Osteocyte (in vitro differentiated cells): Measurements from ENCODE around the gene NHS. TPM values are rescaled to one million over a fixed set of nuclear protein-coding genes. Genes with fewer than 3 reads are reported as not detected.

ENCODE experiments used
- DNase-seq: peaks from one replicate; pipeline ENCODE4 v3.0.0; 2021; ENCODE audit warnings: mixed read lengths; ENCODE audit not compliant: unreplicated experiment; ENCODE audit errors: extremely low spot score
- H3K27ac Mint-ChIP-seq: one replicate; pipeline ENCODE4 v1.8.0; 2021; ENCODE audit warnings: mild to moderate bottlenecking, mixed read lengths; ENCODE audit not compliant: unreplicated experiment
- H3K27me3 Mint-ChIP-seq: one replicate; pipeline ENCODE4 v1.8.0; 2021; ENCODE audit warnings: mixed read lengths; ENCODE audit not compliant: unreplicated experiment
- H3K36me3 Mint-ChIP-seq: one replicate; pipeline ENCODE4 v1.8.0; 2021; ENCODE audit warnings: mixed read lengths; ENCODE audit not compliant: unreplicated experiment
- H3K4me1 Mint-ChIP-seq: one replicate; pipeline ENCODE4 v1.8.0; 2021; ENCODE audit warnings: mixed read lengths; ENCODE audit not compliant: unreplicated experiment
- H3K4me3 Mint-ChIP-seq: one replicate; pipeline ENCODE4 v1.8.0; 2021; ENCODE audit warnings: mild to moderate bottlenecking, moderate library complexity, mixed read lengths; ENCODE audit not compliant: unreplicated experiment
- H3K9me3 Mint-ChIP-seq: one replicate; pipeline ENCODE4 v1.8.0; 2021; ENCODE audit warnings: mixed read lengths; ENCODE audit not compliant: unreplicated experiment
- total RNA-seq: library from RNA; stranded (reverse); gene quantifications from 2 replicates; pipeline ENCODE4 v1.2.1, GENCODE V29; 2021
- TF ChIP-seq, protein P1 (sequence below): fragments of 200-600 bp; sonication (generic); IDR thresholded peaks from 2 replicates; pipeline ENCODE4 v1.5.0; 2021; ENCODE audit warnings: antibody characterized with exemption, mild to moderate bottlenecking, moderate library complexity

NHS gene
- total RNA-seq, 1 donor from 2014 or later = 4.3 TPM

DNA sequence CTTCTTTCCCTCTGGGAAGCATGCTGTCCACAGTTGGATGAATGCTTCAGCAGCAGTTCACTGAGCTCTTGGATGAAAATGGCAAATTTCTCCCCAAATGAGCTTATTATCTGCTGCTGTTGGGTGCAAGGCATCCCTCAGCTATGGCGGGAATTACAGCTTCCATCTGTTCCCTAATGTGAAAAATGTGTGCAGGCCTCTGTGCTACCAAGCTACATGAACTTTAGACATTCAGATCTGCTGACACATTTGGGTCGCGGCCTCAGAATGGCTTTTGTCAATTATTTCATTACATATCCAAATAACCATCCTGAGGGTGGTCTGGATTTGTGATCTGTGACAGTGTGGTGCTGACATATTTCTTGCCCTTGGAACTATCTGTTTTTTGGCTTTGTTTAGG lies 242.8 kb downstream of the NHS start:
- peaks cover 4% of the 10 kb centered on the region for H3K9me3 Mint-ChIP-seq
- no peak overlapping the region for H3K4me3 Mint-ChIP-seq
- TF ChIP-seq, protein P1, sequence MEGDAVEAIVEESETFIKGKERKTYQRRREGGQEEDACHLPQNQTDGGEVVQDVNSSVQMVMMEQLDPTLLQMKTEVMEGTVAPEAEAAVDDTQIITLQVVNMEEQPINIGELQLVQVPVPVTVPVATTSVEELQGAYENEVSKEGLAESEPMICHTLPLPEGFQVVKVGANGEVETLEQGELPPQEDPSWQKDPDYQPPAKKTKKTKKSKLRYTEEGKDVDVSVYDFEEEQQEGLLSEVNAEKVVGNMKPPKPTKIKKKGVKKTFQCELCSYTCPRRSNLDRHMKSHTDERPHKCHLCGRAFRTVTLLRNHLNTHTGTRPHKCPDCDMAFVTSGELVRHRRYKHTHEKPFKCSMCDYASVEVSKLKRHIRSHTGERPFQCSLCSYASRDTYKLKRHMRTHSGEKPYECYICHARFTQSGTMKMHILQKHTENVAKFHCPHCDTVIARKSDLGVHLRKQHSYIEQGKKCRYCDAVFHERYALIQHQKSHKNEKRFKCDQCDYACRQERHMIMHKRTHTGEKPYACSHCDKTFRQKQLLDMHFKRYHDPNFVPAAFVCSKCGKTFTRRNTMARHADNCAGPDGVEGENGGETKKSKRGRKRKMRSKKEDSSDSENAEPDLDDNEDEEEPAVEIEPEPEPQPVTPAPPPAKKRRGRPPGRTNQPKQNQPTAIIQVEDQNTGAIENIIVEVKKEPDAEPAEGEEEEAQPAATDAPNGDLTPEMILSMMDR = no peak
- no peaks in the 10 kb centered on the region for H3K36me3 Mint-ChIP-seq
- no peak overlapping the region for H3K27ac Mint-ChIP-seq
- H3K27me3 Mint-ChIP-seq = no peaks in the 10 kb centered on the region
- no peak for DNase-seq
- peaks cover 8% of the 10 kb centered on the region for H3K4me1 Mint-ChIP-seq

DNA sequence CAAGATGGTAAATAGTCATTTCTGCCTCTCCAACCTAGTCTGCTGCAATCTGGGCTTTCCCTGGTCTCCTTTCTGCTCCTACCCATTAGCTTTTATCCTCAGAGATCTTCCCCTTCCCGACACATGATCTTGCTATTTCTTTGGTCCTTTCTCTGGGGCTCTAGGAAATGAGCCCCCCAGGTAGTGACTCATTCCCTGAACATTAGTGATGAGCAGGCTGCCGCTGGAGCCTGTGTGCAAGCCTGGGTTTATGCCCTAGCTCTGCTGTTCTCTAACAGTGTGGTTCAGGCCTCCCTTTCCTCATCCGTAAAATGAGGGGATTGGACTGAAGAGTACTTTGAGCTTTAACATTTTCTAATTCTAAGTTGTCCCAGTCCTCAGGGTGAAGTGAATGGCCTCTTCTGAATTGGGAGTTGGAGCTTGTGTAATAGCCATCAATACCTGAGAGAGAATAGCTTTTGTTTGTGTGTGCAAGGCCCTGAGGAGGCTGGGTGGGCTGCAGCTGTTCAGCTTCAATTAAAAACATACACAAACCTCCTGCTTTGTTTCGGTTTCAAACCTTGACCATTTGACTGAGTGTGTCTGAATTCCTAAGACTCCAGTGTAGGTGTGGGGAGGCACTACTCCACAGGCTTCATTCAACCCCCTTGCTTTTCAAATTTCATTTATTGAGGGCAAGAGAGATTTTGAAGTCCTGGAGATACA lies 246.7 kb downstream of the NHS start:
- no peak for DNase-seq
- no peak overlapping the region for H3K27ac Mint-ChIP-seq
- H3K9me3 Mint-ChIP-seq = peaks cover 4% of the 10 kb centered on the region
- TF ChIP-seq, protein P1 = no peak
- no peaks in the 10 kb centered on the region for H3K4me1 Mint-ChIP-seq
- no peaks in the 10 kb centered on the region for H3K36me3 Mint-ChIP-seq
- H3K27me3 Mint-ChIP-seq = no peaks in the 10 kb centered on the region
- no peak overlapping the region for H3K4me3 Mint-ChIP-seq

DNA sequence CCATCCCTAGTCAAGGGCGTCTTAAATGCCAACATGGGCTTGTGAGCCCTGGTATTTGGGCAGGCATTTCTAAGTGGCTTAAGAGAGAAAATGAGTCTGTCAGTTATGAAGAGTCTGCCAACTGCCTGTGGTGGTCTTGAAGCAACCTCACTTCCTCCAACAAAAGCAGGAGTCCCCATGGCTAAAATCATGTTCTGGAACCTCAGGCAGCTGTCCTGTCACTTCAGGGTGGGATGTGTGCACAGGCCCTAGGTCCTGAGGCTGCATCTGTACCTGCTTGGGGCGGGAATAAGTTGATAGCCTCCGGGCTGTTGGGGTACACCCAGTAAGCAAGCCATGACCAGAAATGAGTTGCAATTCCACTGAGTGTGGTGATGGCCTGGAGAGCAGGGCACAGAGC lies 247.3 kb downstream of the NHS start:
- H3K27me3 Mint-ChIP-seq = no peaks in the 10 kb centered on the region
- peaks cover 2% of the 10 kb centered on the region for H3K4me1 Mint-ChIP-seq
- TF ChIP-seq, protein P1 = no peak
- H3K36me3 Mint-ChIP-seq = no peaks in the 10 kb centered on the region
- DNase-seq = no peak
- no peak overlapping the region for H3K4me3 Mint-ChIP-seq
- H3K27ac Mint-ChIP-seq = no peak overlapping the region
- peaks cover 4% of the 10 kb centered on the region for H3K9me3 Mint-ChIP-seq

DNA sequence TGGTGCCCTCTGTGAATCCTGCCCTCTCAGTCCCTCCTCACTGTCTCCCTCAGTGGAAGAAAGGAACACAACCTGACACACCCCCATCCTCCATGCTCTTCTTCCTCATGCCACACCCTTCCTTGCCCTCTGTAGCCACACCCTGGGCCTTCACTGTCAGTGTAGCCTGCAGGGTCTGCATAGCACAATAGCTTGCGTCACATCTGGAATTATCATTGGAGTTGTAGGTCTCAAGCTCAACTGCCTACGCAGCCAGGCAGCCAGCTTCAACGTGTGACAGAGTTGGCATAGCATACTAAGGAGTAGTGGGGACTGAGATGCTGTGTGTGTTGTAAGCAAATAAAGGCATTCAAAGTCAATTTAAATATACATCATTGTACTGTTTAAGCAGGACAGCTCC lies 248.8 kb downstream of the NHS start:
- no peak for DNase-seq
- Mint-ChIP-seq H3K4me3 (no peak overlapping the region), H3K4me1 (peaks cover 2% of the 10 kb centered on the region), H3K27ac (no peak overlapping the region), H3K36me3 (no peaks in the 10 kb centered on the region), H3K27me3 (no peaks in the 10 kb centered on the region), H3K9me3 (peaks cover 3% of the 10 kb centered on the region)
- TF ChIP-seq, protein P1 = no peak

DNA sequence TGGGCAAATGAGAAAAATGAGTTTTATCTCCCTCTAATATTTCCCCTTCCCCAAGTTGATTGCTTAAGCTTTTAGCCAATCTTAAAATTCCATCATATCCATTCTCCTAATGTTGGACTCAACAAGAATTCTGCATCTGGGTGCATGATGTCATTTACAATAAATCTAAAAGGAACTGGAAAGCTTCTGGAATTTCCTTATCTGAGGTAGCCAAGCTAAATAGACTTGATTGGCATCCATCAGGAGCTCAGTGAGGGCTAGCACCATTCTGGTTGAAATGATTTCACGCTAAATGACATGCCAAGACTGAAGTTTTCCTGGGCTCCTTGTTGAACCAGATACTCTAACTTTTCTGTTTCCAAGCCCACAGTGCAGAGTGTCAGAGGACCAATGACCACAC lies 252.0 kb downstream of the NHS start:
- H3K4me3 Mint-ChIP-seq = no peak overlapping the region
- H3K27ac Mint-ChIP-seq = no peak overlapping the region
- H3K27me3 Mint-ChIP-seq = no peaks in the 10 kb centered on the region
- no peak for DNase-seq
- H3K36me3 Mint-ChIP-seq = no peaks in the 10 kb centered on the region
- H3K9me3 Mint-ChIP-seq = no peaks in the 10 kb centered on the region
- TF ChIP-seq, protein P1 = no peak
- H3K4me1 Mint-ChIP-seq = peaks cover 2% of the 10 kb centered on the region
